GM18508 (cell line): ENCODE data around the gene UGT1A9.
"Not testable (repeated sequence)": the region's sequence is repeated elsewhere in the genome, so short reads cannot be mapped to it uniquely, and the experiment has no call there.

ENCODE experiments used
- ATAC-seq: cut with Tn5 transposase; IDR thresholded peaks from one replicate; pipeline ENCODE4 v1.9.1; 2021; ENCODE audit warnings: moderate number of reproducible peaks; ENCODE audit not compliant: insufficient read depth, unreplicated experiment

The UGT1A9 gene

DNA sequence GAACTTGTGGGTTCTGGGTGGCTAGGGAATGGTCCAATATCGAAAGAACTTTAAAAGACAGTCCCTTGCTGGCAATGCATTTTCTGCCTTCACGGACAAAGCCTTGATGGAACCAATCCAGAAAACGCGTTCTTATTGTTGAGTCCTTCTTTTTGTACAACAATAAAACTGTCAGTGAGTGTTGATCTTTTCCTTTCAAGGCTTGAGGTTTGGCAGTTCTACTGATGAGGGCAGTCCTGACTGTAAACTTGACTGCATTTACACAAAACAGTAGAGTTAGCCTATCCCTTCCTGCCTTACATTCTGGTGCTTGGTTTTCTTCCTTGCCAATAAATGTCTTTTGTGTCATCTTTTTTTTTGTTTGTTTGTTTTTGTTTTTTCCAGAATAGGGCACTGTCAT lies 7.5 kb downstream of the UGT1A9 start:
- ATAC-seq: no peak

DNA sequence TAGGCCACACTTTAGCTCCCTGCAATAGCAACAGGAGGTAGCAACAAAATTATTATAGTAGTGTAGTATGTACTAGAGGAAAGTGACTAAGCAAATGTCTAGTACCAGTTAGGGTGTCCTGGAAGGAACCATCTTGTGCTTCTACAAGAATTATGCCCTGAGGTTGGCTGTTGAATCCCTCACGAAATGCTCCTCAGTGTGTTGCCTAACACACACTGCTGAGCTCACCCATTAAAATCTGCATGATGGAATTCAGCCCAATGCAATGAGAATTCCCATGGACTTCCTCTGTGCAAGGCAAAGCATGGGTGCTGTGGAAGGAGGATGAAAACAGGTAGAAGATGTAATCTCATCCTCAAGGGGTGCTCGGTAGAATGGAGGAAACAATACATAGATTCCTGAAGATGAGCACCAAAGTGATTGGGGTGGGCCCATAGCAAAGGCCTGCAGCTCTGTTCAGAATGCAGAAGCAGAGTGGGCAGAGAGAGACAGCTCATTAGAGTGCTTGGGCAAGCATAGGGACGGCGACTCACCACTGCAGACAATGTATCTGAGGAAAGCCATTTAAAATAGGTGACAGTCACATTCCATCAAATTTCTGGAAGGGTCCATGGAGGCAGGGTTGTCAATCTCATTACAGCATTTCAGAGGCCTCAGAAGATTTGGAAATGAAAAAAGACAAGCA lies 8.8 kb downstream of the UGT1A9 start:
- ATAC-seq: no peak

DNA sequence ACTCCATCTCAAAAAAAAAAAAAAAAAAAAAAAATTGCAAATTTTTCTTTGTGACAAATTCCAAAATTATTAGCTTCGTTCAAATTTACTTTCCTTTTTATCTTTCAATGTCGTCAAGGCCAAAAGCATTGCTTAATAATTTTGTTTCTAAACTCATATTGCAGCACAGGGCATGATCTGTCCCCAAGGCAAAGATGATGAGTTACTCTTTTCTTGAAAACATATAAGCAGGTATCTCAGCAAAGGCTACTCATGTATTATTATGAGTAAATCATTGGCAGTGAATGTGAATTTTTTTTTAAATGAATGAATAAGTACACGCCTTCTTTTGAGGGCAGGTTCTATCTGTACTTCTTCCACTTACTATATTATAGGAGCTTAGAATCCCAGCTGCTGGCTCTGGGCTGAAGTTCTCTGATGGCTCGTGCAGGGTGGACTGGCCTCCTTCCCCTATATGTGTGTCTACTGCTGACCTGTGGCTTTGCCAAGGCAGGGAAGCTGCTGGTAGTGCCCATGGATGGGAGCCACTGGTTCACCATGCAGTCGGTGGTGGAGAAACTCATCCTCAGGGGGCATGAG lies 9.9 kb downstream of the UGT1A9 start, which contains the start of gene UGT1A7:
TSS of gene UGT1A7 (plus strand) at position 381 of the 579 bp plus-strand sequence. CDS start at position 418, 37 bp downstream.
- no peak for ATAC-seq

DNA sequence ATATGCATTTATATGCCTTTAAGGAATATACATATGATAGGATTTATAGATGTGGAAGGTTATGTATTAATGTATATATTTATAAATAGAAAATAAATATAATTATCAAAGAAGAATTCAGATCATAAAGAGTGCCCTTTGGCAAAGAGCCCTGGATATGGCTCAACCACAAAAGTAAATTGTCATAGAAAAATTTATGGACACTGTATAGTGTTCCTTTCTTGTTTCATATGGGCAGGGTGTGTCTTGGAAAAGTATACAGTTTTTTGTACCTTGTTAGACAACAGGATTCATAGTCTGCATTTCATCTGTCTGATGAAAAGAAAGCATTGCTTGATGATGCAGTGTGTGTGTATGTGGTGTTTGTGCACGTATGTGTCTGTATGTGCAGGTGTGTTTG lies 12.9 kb downstream of the UGT1A9 start:
- no peak for ATAC-seq

DNA sequence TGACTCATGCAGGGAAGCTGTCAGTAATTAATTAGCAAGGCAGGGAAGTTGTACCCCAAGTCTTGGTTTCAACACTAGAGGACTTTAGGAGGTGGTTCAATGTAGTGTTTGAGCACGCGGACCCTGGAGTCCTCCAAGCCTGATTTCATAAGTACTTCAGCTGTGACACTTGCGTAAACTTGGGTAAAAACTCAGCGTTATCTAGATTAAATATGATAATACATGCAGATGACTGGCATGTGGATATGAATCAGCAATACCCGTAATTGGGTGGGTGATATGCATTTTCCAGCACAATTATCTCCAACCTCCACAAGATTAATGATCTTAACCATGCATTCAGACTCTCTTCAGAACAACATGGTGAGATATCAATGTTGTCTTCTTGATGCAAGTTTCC lies 15.2 kb downstream of the UGT1A9 start:
- no peak for ATAC-seq

DNA sequence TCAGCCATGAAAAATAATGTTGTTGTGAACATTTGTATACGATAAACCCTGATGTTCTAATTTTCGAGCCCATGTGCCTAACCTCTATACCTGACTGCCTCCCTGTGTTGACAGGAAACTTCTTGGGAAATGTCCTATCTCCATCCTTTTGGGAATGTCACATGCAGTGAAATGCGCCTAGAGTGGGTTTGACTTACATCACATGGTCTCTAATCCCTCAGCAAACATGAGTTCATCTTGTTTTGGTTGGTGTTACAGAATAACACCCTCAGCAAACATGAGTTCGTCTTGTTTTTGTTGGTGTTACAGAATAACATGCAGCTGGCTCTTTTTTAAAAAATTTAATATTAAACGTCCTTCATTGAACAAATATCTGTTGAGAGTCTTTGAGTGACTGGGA lies 16.6 kb downstream of the UGT1A9 start:
- ATAC-seq: no peak

DNA sequence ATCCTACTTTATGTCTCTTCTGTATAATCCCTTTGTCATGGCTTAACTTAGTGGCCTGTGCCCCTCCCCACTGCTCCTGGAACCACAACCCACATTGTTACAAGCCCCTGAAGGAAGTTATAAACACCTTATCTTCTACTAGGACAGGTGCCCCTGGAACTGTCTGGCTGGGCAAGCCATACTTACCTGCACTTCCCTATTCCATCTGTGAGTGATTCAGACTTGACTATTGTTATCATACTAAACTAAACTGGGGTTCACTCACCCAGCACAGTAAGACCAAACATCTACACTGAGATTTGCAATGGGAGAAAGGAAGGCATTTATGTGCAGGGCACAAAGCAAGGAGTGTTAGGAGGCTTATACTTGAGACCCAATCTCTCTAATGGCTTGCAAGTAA lies 17.3 kb downstream of the UGT1A9 start:
- no peak for ATAC-seq

DNA sequence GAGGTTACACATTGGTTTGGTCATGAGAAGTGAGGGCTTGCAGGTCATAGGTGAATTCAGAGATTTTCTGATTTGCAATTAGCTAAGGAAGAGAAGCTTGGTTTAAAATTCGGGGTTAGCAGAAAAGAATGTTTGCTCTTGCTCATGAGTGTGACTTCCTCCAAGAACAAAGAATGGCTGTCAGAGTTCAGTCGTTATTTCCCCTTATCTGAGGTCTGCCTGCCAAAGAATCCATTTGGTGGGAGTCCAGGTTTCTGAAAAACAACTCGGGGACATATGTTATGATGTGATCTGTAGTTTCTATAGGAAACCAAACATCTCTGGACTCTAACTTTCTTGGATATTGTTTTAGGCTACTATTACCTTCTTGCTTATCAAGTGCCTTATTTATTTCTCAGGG lies 17.8 kb downstream of the UGT1A9 start:
- no peak for ATAC-seq

DNA sequence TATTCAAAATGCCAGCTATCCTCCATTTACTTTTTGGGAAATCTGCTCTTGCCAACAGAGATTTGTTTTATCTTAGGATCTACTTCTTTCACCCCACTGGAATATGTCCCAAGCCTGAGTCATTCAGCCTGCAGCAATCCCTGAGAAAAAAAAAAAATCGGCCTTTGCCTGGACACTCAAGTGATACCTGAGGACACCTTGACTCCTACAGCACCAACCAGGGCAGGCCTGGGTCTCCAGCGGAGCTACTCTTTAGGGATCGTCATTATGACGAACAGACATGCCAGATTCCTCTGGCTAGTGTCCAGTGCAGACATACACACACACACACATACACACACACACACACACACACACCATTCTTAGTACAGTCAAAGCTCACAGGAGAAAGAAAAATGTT lies 18.7 kb downstream of the UGT1A9 start:
- ATAC-seq: no peak

DNA sequence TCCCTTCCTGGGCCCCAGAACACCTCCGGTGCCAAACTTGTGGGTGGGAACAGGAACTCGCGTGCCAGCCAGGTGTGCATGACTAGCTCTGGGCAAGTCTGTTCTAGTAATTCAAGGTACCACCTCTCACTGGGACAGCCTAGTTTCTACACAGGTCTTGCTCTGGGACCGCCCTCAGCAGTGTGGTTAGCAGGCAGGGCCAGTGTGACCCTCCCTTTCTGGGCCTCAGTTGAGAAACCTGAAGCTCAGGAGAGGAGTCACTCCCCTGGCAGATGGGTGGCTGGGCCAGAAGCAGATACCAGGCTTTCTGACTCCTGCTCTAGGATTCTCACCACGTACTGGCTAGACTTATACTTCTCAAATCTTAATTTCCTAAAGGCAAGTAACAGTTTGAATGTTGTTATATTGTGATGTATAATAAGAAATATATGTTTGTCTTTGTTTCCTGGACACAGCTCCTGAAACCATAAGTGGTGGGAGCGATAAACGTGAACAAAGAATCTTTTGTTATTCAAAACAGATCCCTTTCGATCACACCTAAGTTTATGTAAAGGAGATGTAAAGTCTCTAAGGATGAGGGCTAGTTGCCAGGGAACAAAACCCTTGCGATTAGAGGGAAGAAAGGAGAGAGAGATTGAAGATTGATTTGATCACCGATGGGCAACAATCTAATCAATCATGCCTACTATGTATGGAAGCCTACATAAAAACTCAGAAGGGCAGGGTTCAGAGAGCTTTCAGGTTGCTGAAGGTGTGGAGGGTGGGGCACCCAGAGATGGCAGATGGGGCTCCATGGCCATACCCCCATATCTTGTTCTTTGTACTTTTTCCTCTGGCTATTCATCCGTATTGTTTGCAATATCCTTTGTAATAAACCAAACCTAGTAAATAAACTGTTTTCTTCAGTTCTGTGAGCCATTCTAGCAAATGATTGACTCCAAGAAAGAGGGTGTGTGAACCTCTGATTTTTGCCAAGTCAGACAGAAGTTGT lies 20.0 kb downstream of the UGT1A9 start:
- ATAC-seq: no peak

DNA sequence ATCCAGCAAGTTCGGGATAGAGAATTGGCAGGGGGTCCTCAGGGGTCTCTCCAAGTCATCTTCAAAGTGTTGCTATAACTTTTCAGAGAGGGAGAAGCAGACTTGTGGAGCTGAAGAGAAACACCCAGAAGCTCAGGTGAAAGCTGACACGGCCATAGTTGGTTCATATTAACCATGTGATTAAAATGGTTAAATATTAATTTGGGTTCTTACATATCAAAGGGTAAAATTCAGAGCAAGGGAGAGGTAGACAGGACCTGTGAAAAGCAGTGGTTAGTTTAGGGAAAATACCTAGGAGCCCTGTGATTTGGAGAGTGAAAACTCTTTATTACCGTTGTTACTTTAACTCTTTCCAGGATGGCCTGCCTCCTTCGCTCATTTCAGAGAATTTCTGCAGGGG lies 20.9 kb downstream of the UGT1A9 start, which contains the start of gene UGT1A6:
TSS of gene UGT1A6 (plus strand) at position 243 of the 400 bp plus-strand sequence. CDS start at position 358, 115 bp downstream.
- ATAC-seq: no peak

DNA sequence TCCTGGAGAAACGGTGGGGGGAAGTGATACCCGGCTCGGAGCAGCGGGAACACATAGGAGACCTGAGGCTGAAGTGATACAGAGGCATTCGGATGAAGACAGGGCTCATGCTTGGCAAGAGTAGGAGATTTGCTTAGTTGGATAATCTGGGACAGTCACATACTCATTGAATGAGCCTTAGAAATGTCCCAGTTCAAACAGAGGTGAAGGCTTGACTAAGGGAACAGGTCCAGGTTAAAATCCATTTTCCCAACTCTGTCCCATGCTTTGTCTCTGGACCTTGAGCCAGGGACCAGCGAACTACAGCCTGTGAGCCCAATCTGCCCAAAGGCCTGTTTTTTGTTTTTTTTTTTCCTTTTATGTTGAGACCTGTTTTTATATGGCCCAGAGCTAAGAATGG lies 22.3 kb downstream of the UGT1A9 start:
- ATAC-seq: no peak

DNA sequence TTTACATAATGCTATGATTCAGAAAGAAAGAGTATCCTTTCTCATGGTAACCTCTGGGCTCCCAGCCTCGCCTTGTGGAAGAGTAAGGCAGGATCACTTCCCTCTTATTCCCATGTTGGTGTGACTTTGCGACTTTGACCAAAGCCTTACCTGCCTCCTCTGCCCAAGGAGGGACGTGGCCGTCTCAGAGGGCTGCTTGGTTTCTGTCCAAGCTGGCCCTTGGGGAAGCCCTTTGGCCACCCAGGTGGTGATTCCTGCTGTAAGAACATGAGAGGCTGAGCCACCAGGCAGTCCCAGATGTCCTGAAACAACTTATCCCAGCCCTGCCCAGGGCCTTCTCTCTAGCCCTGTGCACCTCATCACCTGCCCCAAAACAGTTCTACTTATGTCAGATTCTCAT lies 27.0 kb downstream of the UGT1A9 start:
- no peak for ATAC-seq

DNA sequence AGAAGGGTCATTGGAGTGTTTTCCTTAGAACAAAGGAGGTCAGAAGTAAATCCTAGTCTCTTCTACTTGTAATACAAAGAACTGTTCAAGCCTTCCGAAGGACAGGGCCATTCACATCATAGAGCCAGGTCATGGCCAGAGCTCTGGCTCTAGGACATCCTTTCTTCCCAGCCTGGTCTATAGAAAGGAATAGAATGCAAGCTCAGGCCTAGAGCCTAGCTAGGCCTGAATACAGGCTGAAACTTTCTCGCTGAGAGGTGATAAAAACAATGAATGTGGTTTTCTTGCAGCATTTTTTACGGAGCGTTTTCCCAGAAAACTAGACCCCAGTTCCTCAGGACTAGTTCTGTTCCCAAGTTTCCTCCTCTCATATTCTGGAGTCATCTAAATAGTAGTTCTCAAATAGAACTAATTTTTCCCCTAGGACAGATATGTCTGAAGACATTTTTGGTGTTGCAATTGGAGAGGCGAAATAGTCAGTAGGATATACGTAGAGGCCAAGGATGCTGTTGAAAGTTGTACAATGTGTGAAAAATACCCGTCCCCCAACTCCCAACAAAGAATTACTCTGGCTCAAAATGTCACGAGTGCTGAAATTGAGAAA lies 27.8 kb downstream of the UGT1A9 start:
- no peak for ATAC-seq

DNA sequence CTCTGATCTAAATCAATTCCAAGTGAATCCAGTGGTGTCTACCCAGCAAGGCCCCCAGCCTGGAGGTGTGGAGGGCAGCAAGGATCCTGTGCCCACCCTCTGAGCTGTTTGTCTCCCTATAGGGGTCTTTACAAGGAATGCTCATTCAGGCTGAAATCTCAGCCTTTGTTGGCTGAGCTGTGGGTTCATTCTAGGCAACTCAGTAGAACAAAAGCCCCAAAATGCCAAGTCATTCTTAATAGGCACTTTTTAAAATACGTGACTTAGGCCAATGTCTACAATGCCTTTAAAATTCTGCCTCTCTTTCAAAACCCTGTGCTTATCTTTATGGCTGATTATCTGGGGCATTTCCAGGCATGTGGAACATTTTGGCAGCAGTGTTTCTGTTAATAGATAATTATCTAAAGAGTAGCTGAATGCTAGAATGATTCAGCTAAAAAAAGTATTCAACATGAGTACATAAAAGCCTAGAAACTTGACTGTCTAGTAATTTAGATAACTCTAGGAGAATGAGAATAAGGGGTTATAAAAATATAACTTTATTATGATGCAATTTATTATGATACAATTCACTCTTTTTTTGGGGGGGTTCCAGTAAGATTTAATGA lies 28.4 kb downstream of the UGT1A9 start:
- ATAC-seq: no peak

DNA sequence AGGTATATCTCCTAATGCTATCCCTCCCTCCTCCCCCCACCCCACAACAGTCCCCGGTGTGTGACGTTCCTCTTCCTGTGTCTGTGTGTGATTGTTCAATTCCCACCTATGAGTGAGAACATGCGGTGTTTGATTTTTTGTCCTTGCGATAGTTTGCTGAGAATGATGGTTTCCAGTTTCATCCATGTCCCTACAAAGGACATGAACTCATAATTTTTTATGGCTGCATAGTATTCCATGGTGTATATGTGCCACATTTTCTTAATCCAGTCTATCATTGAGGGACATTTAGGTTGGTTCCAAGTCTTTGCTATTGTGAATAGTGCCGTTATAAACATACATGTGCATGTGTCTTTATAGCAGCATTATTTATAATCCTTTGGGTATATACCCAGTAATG lies 29.1 kb downstream of the UGT1A9 start:
- not testable (repeated sequence) for ATAC-seq

DNA sequence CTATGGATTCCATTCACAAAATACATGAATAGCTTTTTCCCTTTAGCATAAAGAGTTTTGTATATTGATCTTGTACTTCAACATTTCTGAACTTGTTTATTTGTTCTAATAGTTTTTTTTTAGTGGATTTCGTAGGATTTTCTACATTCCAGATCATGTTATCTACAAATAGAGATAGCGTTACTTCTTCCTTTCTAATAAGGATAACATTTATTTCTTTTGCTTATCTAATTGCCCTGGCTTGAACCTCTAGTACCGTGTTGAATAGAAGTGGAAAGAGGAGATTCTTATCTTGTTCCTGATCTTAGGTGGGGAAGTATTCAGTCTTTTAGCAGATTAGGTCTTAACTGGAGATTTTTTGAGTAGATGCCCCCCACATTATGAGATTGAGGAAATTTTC lies 30.5 kb downstream of the UGT1A9 start:
- ATAC-seq: no peak

DNA sequence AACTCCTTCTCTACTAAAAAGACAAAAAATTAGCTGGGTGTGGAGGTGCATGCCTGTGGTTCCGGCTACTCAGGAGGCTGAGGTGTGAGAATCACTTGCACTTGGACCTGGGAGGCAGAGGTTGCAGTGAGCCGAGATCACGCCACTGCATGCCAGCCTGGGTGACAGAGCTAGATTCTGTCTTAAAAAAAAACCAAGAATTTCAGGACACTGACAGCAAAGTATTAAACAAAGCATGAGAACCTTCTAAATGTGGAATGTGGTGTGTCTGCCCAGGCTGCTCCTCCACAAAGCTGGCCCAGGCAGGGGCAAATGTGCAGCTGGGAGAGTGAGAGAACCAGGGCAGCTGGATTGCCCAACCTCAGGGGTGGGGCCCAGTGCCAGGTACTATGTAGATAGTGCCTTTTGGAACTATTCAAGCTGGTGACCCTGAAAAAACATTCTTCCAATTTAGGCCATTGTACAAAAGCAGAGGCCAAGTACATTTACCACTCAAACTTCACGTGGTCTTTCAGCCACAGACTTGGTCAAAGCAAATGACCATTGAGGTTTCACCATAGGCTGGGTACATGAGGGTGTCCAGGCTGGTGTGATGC lies 34.3 kb downstream of the UGT1A9 start:
- ATAC-seq: no peak

DNA sequence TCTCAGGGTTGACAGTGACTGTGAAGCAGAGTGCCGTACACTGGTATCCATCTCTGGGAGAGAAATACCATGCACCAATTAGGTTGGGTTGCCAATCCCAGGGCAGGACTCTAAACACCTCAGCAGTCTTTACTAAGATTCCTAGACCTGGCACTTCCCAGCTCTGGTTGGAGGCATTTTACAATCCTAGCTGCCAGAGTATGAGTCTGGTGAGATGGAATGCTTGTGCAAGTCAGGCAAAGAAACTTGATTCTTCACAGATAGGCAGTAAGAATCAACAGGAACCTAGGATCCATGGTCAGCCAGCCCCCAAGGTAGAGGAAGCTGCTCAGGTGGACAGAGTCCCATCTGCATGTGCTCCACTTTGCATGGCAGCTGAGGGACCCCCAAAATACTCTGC lies 35.0 kb downstream of the UGT1A9 start:
- ATAC-seq: no peak
